Kidney epithelial cell (primary cell): ENCODE results near the gene ZNF354C. TPM values are rescaled to one million over a fixed set of nuclear protein-coding genes. Genes with fewer than 3 reads are reported as not detected.

Experiments used
- DNase-seq: peaks from one replicate; pipeline ENCODE4 v3.0.0-alpha.2; 2010; ENCODE audit warnings: low read depth
- H3K27me3 ChIP-seq: 2 replicates; pipeline ENCODE4 v1.6.0; 2011; ENCODE audit warnings: low read length; ENCODE audit not compliant: control insufficient read depth, insufficient read depth
- H3K36me3 ChIP-seq: 2 replicates; pipeline ENCODE4 v1.5.1; 2011; ENCODE audit warnings: low read length; ENCODE audit not compliant: control insufficient read depth, insufficient read depth
- H3K4me3 ChIP-seq: 2 replicates; pipeline ENCODE4 v1.5.1; 2011; ENCODE audit warnings: low read depth, mild to moderate bottlenecking, control low read depth, low read length
- total RNA-seq: library from RNA; depleted of rRNA; stranded (reverse); fragments of >200 nt; gene quantifications from 2 replicates; pipeline ENCODE4 v1.2.3, GENCODE V29; 2015
- TF ChIP-seq, protein P1 (sequence below): IDR thresholded peaks from 2 replicates; pipeline ENCODE4 v1.5.1; 2011; ENCODE audit warnings: mild to moderate bottlenecking, moderate library complexity, low read length, control low read depth, inconsistent platforms; ENCODE audit not compliant: insufficient read depth, poor library complexity, severe bottlenecking

ZNF354C gene
- total RNA-seq, 1 donor from 2014 or later: 6.9 TPM

DNA sequence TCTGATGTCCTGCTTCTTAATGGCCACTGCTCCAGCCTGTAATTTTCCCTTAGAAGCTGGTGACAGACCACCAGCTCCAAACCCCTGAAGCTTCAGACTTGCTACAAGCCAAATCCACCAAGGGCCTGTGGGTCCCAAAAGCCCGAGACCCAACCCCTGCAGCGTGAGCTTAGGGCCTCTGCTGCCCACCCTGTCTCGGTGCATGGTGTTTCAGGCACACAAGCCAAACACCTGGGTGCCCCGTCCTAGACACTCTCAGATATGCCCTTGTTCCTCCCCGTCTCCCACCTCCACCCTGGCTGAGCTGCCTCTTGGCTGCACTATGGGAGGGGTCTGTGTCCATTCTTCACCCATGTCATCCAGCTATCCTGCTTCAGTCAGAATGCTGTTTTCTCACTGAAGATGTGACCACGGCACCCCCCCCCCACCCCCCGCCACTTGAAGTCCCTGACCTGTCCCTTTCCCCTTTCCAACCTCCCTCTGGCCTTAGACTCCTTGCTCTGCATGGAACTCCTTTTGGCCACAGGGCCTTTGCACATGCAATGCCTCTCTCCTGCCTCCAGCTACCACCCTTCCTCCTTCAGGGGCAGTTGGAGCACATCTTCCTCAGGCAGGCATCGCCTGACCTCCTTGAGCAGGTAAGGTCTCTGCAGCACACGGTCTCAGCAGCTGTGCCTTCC lies 55.8 kb downstream of the ZNF354C start:
- H3K27me3 ChIP-seq: no peaks in the 10 kb centered on the region
- TF ChIP-seq, protein P1, sequence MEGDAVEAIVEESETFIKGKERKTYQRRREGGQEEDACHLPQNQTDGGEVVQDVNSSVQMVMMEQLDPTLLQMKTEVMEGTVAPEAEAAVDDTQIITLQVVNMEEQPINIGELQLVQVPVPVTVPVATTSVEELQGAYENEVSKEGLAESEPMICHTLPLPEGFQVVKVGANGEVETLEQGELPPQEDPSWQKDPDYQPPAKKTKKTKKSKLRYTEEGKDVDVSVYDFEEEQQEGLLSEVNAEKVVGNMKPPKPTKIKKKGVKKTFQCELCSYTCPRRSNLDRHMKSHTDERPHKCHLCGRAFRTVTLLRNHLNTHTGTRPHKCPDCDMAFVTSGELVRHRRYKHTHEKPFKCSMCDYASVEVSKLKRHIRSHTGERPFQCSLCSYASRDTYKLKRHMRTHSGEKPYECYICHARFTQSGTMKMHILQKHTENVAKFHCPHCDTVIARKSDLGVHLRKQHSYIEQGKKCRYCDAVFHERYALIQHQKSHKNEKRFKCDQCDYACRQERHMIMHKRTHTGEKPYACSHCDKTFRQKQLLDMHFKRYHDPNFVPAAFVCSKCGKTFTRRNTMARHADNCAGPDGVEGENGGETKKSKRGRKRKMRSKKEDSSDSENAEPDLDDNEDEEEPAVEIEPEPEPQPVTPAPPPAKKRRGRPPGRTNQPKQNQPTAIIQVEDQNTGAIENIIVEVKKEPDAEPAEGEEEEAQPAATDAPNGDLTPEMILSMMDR: no peak
- H3K4me3 ChIP-seq: no peak overlapping the region
- no peaks in the 10 kb centered on the region for H3K36me3 ChIP-seq
- no peak for DNase-seq

DNA sequence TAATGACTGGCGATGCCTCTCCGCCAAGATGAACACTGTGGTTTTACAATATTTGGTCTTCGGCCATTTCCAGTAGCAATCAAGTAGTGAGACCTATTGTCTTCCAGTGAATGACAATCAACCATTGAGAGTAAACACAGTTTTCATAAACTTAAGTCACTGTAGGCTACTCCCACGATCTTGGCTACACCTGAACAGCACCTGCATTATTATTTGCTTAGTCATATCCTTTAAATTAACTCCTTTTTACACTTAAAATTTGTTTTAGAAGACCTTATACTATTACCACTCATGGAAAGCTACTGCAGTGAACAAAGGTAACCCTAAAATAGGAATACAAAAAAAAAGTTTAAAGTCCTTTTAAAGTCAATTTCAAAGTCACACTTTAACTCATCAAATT lies 58.2 kb downstream of the ZNF354C start:
- no peaks in the 10 kb centered on the region for H3K27me3 ChIP-seq
- H3K36me3 ChIP-seq: no peaks in the 10 kb centered on the region
- no peak for DNase-seq
- H3K4me3 ChIP-seq: no peak overlapping the region
- TF ChIP-seq, protein P1: no peak

DNA sequence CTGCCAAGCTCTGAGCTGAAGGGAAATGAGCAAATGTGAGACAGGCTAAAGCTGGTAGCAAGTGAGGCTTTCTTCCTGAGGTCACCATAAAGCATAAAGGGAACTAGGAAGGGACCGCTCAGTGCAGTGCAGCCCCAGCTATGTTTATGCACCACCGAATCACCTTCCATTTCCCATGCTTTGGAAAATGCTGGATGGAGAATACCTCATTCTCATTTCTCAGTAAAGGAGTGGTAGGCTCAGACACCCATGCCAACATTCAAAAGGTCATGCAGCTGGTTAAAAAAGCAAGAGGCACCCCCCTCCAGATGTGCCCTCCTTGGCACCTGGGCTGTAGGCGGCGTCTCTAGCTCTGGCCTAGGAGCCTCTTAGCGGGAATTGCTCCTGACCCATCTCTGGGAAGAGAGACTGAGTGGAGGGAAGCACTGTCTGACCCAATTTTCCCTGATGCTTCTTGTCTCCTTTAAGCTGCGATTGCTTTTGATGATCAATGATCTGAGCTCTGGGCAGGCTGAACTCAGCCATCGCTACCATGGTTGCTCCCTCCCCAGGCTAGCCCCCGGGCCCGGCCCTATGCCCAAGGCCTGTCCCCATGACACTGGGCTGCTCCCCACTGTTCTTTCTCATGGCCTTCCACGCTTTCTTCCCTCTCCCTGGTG lies 58.7 kb downstream of the ZNF354C start:
- H3K27me3 ChIP-seq: no peaks in the 10 kb centered on the region
- no peaks in the 10 kb centered on the region for H3K36me3 ChIP-seq
- TF ChIP-seq, protein P1: no peak
- no peak for DNase-seq
- no peak overlapping the region for H3K4me3 ChIP-seq

DNA sequence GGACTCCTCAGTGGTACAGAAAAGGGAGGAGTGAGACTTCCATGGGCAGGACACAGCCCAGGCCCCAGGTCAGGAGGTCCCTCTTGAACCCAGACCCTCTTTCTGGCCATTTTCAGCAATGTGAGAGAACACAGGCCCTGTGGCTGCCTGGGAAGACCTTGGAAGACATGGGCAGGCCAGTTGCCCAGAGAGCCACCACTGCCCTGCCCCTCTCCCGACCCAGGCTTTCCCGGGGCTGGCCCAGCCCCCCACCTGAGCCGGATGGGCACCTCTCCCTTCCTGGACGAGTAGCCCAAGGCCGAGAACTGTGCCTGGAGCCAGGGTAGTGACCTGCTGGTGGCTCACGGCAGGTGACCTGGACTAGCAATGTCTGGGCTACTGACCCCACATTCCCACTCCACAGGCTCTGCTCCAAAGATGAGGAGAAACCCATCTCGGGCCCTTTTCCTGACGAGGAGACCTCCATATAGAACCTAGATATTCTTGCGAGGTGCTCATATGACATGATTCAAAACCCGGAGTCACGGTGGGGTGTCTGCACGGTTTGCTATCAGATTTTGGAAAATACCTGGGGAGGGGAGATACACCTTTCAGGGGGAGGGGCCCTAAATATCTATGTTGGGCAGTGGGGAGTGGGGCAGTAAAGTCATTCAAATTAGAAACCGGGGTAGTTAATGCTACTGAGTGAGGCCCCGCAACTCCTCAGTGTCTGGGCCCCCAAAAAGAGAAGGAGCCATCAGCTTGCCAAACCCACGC lies 59.4 kb downstream of the ZNF354C start:
- no peak for DNase-seq
- Histone ChIP-seq H3K4me3 (no peak overlapping the region), H3K27me3 (no peaks in the 10 kb centered on the region), H3K36me3 (no peaks in the 10 kb centered on the region)
- TF ChIP-seq, protein P1: no peak

DNA sequence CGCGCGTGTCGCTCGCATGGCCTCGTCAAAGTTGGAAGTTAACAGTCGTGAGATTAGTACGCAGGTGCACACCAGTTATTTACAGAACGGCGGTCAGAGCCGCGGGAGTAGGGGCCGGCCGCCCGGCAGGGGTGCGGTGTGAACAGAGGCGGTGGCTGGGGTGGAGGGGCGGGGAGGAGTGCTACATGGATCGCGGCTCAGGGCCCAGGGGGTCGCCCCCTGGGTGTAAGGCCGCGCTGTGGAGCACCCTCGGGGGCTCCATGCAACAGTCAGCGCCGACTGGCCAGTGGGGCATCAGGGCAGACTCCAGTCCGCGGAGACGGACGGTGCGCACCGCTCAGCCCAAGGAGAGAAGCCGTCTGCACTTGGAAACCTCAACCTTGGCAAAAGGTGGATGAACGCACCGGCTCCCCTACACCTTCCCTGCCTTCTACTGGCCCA lies 60.3 kb downstream of the ZNF354C start:
- Histone ChIP-seq H3K4me3 (no peak overlapping the region), H3K27me3 (no peaks in the 10 kb centered on the region), H3K36me3 (no peaks in the 10 kb centered on the region)
- no peak for DNase-seq
- TF ChIP-seq, protein P1: no peak
